ENCODE results near the gene MDM2. TPM values are rescaled to one million over a fixed set of nuclear protein-coding genes. Genes with fewer than 3 reads are reported as not detected.

The MDM2 gene
- total RNA-seq, 1 experiment from 2014 or later: 86.4 TPM

- intact Hi-C loops (cut with micrococcal nuclease): no loop called here
- Histone ChIP-seq H3K79me2 (ENCODE audit: low read length) (no peaks in the 10 kb centered on the region), H3K36me3 (ENCODE audit: low read depth, low read length) (no peaks in the 10 kb centered on the region), H4K20me1 (ENCODE audit: low read length) (no peaks in the 10 kb centered on the region), H3K4me1 (ENCODE audit: insufficient read depth, low read length) (no peaks in the 10 kb centered on the region), H3F3A (ENCODE audit: low read length, unreplicated experiment) (no peaks in the 10 kb centered on the region), H3K4me3 (ENCODE audit: low read length) (no peak overlapping the region), H3K9me3 (ENCODE audit: low read length) (no peaks in the 10 kb centered on the region), H2AFZ (ENCODE audit: low read length) (no peak overlapping the region), H3K27me3 (ENCODE audit: low read length) (no peaks in the 10 kb centered on the region), H3K4me2 (ENCODE audit: low read length) (no peak overlapping the region), H3K9ac (ENCODE audit: low read length) (no peak overlapping the region), H3K27ac (ENCODE audit: low read length) (no peak overlapping the region), H3K9me2 (replicated peaks; ENCODE audit: low read length) (no peaks in the 10 kb centered on the region)
- no TSS peak for BruUV-seq (replicated peaks)
- no peak for ATAC-seq
- no peak for DNase-seq
- TF ChIP-seq CTCF (conservative IDR thresholded peaks at IDR 0.05; ENCODE audit: low read depth, low read length) (no peak), EZH2 (IDR thresholded peaks at IDR 0.05; ENCODE audit: low read length, unreplicated experiment) (no peak), EZH2phosphoT487 (IDR thresholded peaks at IDR 0.05; ENCODE audit: borderline replicate concordance, low read length) (no peak)
- POLR2A ChIA-PET (ENCODE audit: unreplicated experiment): no interaction called here
- CTCF ChIA-PET: no interaction called here
Measured at GRCh38 chr12:68762691-68763090, 45.3 kb upstream of the MDM2 start.

- POLR2A ChIA-PET (ENCODE audit: unreplicated experiment): no interaction called here
- no peaks in the 10 kb centered on the region for H3F3A ChIP-seq (ENCODE audit: low read length, unreplicated experiment)
- CTCF ChIA-PET: interaction anchor here (0.6 kb wide), 1 partner anchor 54 kb away, joined by 3 read pairs; no protein-coding TSS in a partner anchor
- no peaks in the 10 kb centered on the region for H3K9me3 ChIP-seq (ENCODE audit: low read length)
- H3K27ac ChIP-seq (ENCODE audit: low read length): no peak overlapping the region
- BruUV-seq (replicated peaks): no TSS peak
- DNase-seq (no peak), ATAC-seq (no peak)
- no peak overlapping the region for H3K4me2 ChIP-seq (ENCODE audit: low read length)
- H3K79me2 ChIP-seq (ENCODE audit: low read length): no peaks in the 10 kb centered on the region
- no peak overlapping the region for H2AFZ ChIP-seq (ENCODE audit: low read length)
- no peak overlapping the region for H3K9ac ChIP-seq (ENCODE audit: low read length)
- H3K9me2 ChIP-seq (replicated peaks; ENCODE audit: low read length): no peaks in the 10 kb centered on the region
- no peak overlapping the region for H3K4me3 ChIP-seq (ENCODE audit: low read length)
- TF ChIP-seq CTCF (conservative IDR thresholded peaks at IDR 0.05; ENCODE audit: low read depth, low read length) (no peak), EZH2phosphoT487 (IDR thresholded peaks at IDR 0.05; ENCODE audit: borderline replicate concordance, low read length) (no peak), EZH2 (IDR thresholded peaks at IDR 0.05; ENCODE audit: low read length, unreplicated experiment) (no peak)
- no peaks in the 10 kb centered on the region for H3K36me3 ChIP-seq (ENCODE audit: low read depth, low read length)
- no peaks in the 10 kb centered on the region for H4K20me1 ChIP-seq (ENCODE audit: low read length)
- intact Hi-C loops (cut with micrococcal nuclease): no loop called here
- H3K27me3 ChIP-seq (ENCODE audit: low read length): no peaks in the 10 kb centered on the region
- no peaks in the 10 kb centered on the region for H3K4me1 ChIP-seq (ENCODE audit: insufficient read depth, low read length)
Measured at GRCh38 chr12:68765696-68766095, 42.3 kb upstream of the MDM2 start.

GRCh38 chr12:68766646-68767045, 41.3 kb upstream of the MDM2 start:
- no peaks in the 10 kb centered on the region for H3K9me3 ChIP-seq (ENCODE audit: low read length)
- DNase-seq (no peak), ATAC-seq (no peak)
- no peak for TF ChIP-seq EZH2 (IDR thresholded peaks at IDR 0.05; ENCODE audit: low read length, unreplicated experiment)
- no peak for TF ChIP-seq EZH2phosphoT487 (IDR thresholded peaks at IDR 0.05; ENCODE audit: borderline replicate concordance, low read length)
- no peak for TF ChIP-seq CTCF (conservative IDR thresholded peaks at IDR 0.05; ENCODE audit: low read depth, low read length)
- no TSS peak for BruUV-seq (replicated peaks)
- no peak overlapping the region for H2AFZ ChIP-seq (ENCODE audit: low read length)
- no peaks in the 10 kb centered on the region for H3K79me2 ChIP-seq (ENCODE audit: low read length)
- H3F3A ChIP-seq (ENCODE audit: low read length, unreplicated experiment): no peaks in the 10 kb centered on the region
- no peaks in the 10 kb centered on the region for H4K20me1 ChIP-seq (ENCODE audit: low read length)
- no peak overlapping the region for H3K4me3 ChIP-seq (ENCODE audit: low read length)
- no peaks in the 10 kb centered on the region for H3K4me1 ChIP-seq (ENCODE audit: insufficient read depth, low read length)
- H3K4me2 ChIP-seq (ENCODE audit: low read length): no peak overlapping the region
- H3K9me2 ChIP-seq (replicated peaks; ENCODE audit: low read length): no peaks in the 10 kb centered on the region
- ChIA-PET POLR2A (ENCODE audit: unreplicated experiment) (no interaction called here), CTCF (interaction anchor here (0.6 kb wide), 1 partner anchor 53 kb away, joined by 3 read pairs; no protein-coding TSS in a partner anchor)
- no peaks in the 10 kb centered on the region for H3K36me3 ChIP-seq (ENCODE audit: low read depth, low read length)
- intact Hi-C loops (cut with micrococcal nuclease): no loop called here
- no peak overlapping the region for H3K27ac ChIP-seq (ENCODE audit: low read length)
- H3K27me3 ChIP-seq (ENCODE audit: low read length): no peaks in the 10 kb centered on the region
- H3K9ac ChIP-seq (ENCODE audit: low read length): no peak overlapping the region

Measured in PC-3 (cell line).